ENCODE data around the gene DCLK1.

The DCLK1 gene

GRCh38 chr13:35849256-35849644 lies 281.9 kb downstream of the DCLK1 start:
- H3K9ac ChIP-seq (ENCODE audit: low read depth in 1 of 2, low read length in 2 of 2), result no peak overlapping the region
- no peaks in the 10 kb centered on the region for H3K36me3 ChIP-seq (ENCODE audit: control insufficient read depth in 1 of 2, insufficient read depth in 2 of 2, low read length in 2 of 2)
- H3K9me3 ChIP-seq (ENCODE audit: control insufficient read depth in 1 of 2, low read length in 2 of 2), result no peaks in the 10 kb centered on the region
- H3K4me1 ChIP-seq (ENCODE audit: control insufficient read depth in 1 of 2, insufficient read depth in 2 of 2, low read length in 2 of 2), result no peaks in the 10 kb centered on the region
- no peak overlapping the region for H3K27ac ChIP-seq (ENCODE audit: low read depth, low read length)
- no peaks in the 10 kb centered on the region for H3K27me3 ChIP-seq (ENCODE audit: control insufficient read depth in 1 of 2, insufficient read depth in 2 of 2, low read length in 2 of 2)
- H3K4me3 ChIP-seq (ENCODE audit: low read depth in 1 of 2, low read length in 2 of 2), result no peak overlapping the region

DNA sequence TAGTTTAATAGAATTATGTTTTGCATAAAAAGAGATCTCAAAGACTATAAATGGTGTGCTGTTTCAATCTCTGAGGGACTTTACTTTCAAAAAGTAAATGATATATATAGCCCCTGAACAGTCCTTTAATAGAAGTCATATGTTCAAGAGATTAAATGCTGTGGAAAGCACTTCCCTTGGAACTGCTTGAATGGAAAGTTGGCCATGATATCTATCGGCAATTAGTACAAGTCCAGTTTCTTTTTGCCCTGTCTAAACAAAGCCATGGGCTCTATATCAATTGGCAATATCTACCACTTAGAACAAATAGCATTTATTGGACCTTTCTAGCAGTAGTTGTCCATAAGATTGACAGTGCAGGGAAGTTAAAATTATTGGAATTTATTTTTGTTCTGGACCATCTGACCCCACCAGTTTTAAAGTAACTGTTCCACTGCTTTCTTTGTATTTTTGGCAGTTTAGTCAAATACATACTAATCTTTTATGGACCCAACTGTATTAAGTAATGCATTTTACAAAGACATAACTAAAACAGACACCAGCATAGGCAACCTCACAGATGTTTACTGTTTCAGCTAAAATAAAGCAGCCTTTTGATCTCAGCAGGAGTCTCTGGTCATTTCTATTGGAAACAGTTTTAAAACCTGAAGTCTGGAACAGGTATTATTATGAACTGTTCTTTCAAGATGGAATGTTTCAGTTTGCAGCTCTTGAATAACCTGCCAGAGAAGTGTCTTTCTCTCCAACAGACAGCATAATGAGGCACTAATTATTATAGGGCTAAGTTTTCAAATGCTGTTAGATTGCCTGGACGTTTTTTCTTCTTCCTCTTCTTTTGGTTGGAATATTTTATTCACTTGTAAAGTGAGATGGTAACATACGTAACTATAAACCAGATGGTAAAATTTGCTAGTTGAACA lies 282.6 kb downstream of the DCLK1 start:
- Histone ChIP-seq H3K27ac (ENCODE audit: low read depth, low read length) (no peak overlapping the region), H3K36me3 (ENCODE audit: control insufficient read depth in 1 of 2, insufficient read depth in 2 of 2, low read length in 2 of 2) (no peaks in the 10 kb centered on the region), H3K4me1 (ENCODE audit: control insufficient read depth in 1 of 2, insufficient read depth in 2 of 2, low read length in 2 of 2) (no peaks in the 10 kb centered on the region), H3K4me3 (ENCODE audit: low read depth in 1 of 2, low read length in 2 of 2) (no peak overlapping the region), H3K9ac (ENCODE audit: low read depth in 1 of 2, low read length in 2 of 2) (no peak overlapping the region), H3K9me3 (ENCODE audit: control insufficient read depth in 1 of 2, low read length in 2 of 2) (no peaks in the 10 kb centered on the region), H3K27me3 (ENCODE audit: control insufficient read depth in 1 of 2, insufficient read depth in 2 of 2, low read length in 2 of 2) (no peaks in the 10 kb centered on the region)

DNA sequence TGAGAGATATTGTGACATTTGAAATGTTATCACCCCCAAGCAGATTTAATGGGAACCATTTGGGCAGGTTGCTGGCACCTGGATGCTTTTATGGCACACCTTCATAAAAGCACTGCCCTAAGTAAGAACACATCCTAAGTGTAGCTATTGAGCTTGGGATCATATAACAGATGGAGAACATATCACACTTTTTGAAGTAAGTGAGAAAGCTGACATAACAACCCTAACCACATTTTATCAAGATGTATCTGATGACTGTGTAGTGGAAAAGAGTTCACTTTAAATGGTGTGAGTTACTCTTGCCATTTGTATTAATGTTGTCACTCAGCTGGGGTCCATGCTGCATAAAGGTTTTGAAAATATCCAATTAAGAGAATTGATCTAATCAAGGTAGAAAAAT lies 287.9 kb downstream of the DCLK1 start:
- Histone ChIP-seq H3K9me3 (ENCODE audit: control insufficient read depth in 1 of 2, low read length in 2 of 2) (no peaks in the 10 kb centered on the region), H3K9ac (ENCODE audit: low read depth in 1 of 2, low read length in 2 of 2) (no peak overlapping the region), H3K36me3 (ENCODE audit: control insufficient read depth in 1 of 2, insufficient read depth in 2 of 2, low read length in 2 of 2) (no peaks in the 10 kb centered on the region), H3K27ac (ENCODE audit: low read depth, low read length) (no peak overlapping the region), H3K4me3 (ENCODE audit: low read depth in 1 of 2, low read length in 2 of 2) (no peak overlapping the region), H3K27me3 (ENCODE audit: control insufficient read depth in 1 of 2, insufficient read depth in 2 of 2, low read length in 2 of 2) (no peaks in the 10 kb centered on the region), H3K4me1 (ENCODE audit: control insufficient read depth in 1 of 2, insufficient read depth in 2 of 2, low read length in 2 of 2) (no peaks in the 10 kb centered on the region)

DNA sequence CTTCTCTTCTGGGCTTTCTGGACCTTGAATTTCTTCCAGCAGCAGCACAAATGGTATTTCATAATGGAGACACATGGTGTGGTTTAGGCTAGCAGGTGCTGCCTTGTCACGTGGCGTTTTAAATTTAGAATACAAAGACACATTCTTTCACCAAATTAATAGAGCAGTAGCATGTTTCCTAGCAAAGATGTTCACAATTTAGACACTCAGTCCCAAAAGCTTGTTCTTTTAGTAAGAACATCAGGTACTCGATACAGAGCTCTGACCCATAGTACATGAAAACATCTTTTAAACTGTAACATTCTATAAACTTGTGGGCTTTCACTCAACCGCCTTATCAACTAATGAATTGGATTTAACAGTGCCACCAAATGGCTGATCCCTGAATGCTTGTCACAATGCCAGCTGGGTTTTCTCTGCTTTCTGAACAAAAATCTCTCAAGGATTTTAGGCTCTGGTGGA lies 290.1 kb downstream of the DCLK1 start:
- Histone ChIP-seq H3K27me3 (ENCODE audit: control insufficient read depth in 1 of 2, insufficient read depth in 2 of 2, low read length in 2 of 2) (no peaks in the 10 kb centered on the region), H3K9ac (ENCODE audit: low read depth in 1 of 2, low read length in 2 of 2) (no peak overlapping the region), H3K27ac (ENCODE audit: low read depth, low read length) (no peak overlapping the region), H3K36me3 (ENCODE audit: control insufficient read depth in 1 of 2, insufficient read depth in 2 of 2, low read length in 2 of 2) (no peaks in the 10 kb centered on the region), H3K4me3 (ENCODE audit: low read depth in 1 of 2, low read length in 2 of 2) (no peak overlapping the region), H3K9me3 (ENCODE audit: control insufficient read depth in 1 of 2, low read length in 2 of 2) (no peaks in the 10 kb centered on the region), H3K4me1 (ENCODE audit: control insufficient read depth in 1 of 2, insufficient read depth in 2 of 2, low read length in 2 of 2) (no peaks in the 10 kb centered on the region)

DNA sequence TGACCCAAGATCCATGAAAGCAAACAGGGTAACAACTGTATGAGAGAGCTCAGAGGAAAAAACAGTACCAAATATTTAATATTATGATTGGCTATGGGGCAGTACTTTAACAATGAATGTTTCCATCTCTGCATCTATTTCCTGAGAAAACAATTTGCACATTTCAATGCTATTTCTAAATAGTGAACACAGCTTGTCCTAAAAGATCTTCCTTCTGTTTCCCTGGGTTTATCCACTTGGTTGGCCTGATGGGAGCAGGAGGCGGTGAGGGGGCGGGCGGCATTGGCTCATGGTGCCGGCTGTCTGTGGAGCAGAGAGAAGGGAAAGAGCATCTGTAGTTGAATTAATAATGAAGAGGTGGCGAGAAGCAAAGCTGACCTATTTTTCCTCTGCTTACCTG lies 291.4 kb downstream of the DCLK1 start:
- Histone ChIP-seq H3K4me3 (ENCODE audit: low read depth in 1 of 2, low read length in 2 of 2) (no peak overlapping the region), H3K4me1 (ENCODE audit: control insufficient read depth in 1 of 2, insufficient read depth in 2 of 2, low read length in 2 of 2) (no peaks in the 10 kb centered on the region), H3K27ac (ENCODE audit: low read depth, low read length) (no peak overlapping the region), H3K27me3 (ENCODE audit: control insufficient read depth in 1 of 2, insufficient read depth in 2 of 2, low read length in 2 of 2) (no peaks in the 10 kb centered on the region), H3K36me3 (ENCODE audit: control insufficient read depth in 1 of 2, insufficient read depth in 2 of 2, low read length in 2 of 2) (no peaks in the 10 kb centered on the region), H3K9me3 (ENCODE audit: control insufficient read depth in 1 of 2, low read length in 2 of 2) (no peaks in the 10 kb centered on the region), H3K9ac (ENCODE audit: low read depth in 1 of 2, low read length in 2 of 2) (no peak overlapping the region)

DNA sequence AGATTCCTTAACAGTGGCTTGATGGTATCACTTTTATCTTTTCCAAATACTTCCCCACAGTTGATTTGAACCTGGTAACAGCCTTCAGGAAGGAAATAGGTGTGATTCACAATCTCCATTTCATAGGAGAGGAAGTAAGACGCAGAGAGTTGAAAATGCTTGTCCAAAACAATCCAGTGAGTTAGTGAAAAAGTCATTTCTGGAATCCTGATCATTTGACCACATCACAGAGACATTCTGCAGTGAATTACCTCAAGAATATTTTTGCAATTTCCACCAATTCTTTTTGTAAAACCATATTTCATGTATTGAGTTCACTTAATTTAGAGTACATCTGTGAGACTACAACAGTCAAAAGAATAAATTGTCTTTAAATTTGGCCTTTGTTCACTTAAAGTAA lies 292.8 kb downstream of the DCLK1 start:
- H3K27me3 ChIP-seq (ENCODE audit: control insufficient read depth in 1 of 2, insufficient read depth in 2 of 2, low read length in 2 of 2), result no peaks in the 10 kb centered on the region
- no peaks in the 10 kb centered on the region for H3K9me3 ChIP-seq (ENCODE audit: control insufficient read depth in 1 of 2, low read length in 2 of 2)
- no peaks in the 10 kb centered on the region for H3K36me3 ChIP-seq (ENCODE audit: control insufficient read depth in 1 of 2, insufficient read depth in 2 of 2, low read length in 2 of 2)
- H3K27ac ChIP-seq (ENCODE audit: low read depth, low read length), result no peak overlapping the region
- no peaks in the 10 kb centered on the region for H3K4me1 ChIP-seq (ENCODE audit: control insufficient read depth in 1 of 2, insufficient read depth in 2 of 2, low read length in 2 of 2)
- H3K4me3 ChIP-seq (ENCODE audit: low read depth in 1 of 2, low read length in 2 of 2), result no peak overlapping the region
- no peak overlapping the region for H3K9ac ChIP-seq (ENCODE audit: low read depth in 1 of 2, low read length in 2 of 2)

DNA sequence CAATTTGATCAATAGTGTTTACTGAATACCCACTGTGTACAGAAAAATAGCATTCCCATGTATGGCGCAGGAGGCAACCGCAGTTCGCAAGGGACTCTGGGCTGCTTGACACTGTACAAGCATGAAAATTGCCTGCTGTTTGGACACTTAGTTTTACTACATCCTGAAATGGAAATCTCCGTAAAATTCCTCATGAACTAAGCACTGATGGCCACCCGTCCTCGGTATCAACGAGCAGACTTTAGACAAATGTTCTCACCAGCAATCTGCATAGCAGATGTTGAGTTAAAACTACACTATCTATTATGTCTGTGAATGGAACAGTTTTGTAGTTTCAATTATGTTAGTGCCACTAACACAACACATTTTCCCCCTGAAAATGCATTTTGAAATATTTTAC lies 294.7 kb downstream of the DCLK1 start:
- no peak overlapping the region for H3K27ac ChIP-seq (ENCODE audit: low read depth, low read length)
- H3K9ac ChIP-seq (ENCODE audit: low read depth in 1 of 2, low read length in 2 of 2), result no peak overlapping the region
- no peaks in the 10 kb centered on the region for H3K4me1 ChIP-seq (ENCODE audit: control insufficient read depth in 1 of 2, insufficient read depth in 2 of 2, low read length in 2 of 2)

DNA sequence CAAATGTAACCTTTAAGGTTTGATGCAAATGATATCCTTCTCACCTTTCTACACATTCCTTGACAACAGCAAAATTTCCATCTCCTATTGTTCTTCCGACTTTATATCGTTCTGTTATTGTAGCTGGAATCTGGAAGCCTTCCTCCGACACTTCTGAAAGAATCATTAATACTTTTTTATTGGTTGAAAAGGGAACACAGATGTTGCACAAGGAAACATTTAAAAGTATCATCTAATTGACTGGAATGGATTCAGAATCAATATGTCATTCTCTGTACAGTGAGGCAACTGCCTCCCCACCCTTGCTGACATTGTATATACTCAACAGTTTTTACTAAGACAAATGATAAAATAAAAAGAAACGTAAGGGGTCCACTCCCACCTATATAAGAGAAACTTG lies 295.2 kb downstream of the DCLK1 start:
- Histone ChIP-seq H3K9ac (ENCODE audit: low read depth in 1 of 2, low read length in 2 of 2) (no peak overlapping the region), H3K9me3 (ENCODE audit: control insufficient read depth in 1 of 2, low read length in 2 of 2) (no peaks in the 10 kb centered on the region), H3K36me3 (ENCODE audit: control insufficient read depth in 1 of 2, insufficient read depth in 2 of 2, low read length in 2 of 2) (no peaks in the 10 kb centered on the region), H3K27ac (ENCODE audit: low read depth, low read length) (no peak overlapping the region), H3K4me1 (ENCODE audit: control insufficient read depth in 1 of 2, insufficient read depth in 2 of 2, low read length in 2 of 2) (no peaks in the 10 kb centered on the region), H3K27me3 (ENCODE audit: control insufficient read depth in 1 of 2, insufficient read depth in 2 of 2, low read length in 2 of 2) (no peaks in the 10 kb centered on the region), H3K4me3 (ENCODE audit: low read depth in 1 of 2, low read length in 2 of 2) (no peak overlapping the region)

More for the DNA sequence above, 294.7 kb downstream of the DCLK1 start:
- Histone ChIP-seq H3K27me3 (ENCODE audit: control insufficient read depth in 1 of 2, insufficient read depth in 2 of 2, low read length in 2 of 2) (no peaks in the 10 kb centered on the region), H3K36me3 (ENCODE audit: control insufficient read depth in 1 of 2, insufficient read depth in 2 of 2, low read length in 2 of 2) (no peaks in the 10 kb centered on the region), H3K4me3 (ENCODE audit: low read depth in 1 of 2, low read length in 2 of 2) (no peak overlapping the region), H3K9me3 (ENCODE audit: control insufficient read depth in 1 of 2, low read length in 2 of 2) (no peaks in the 10 kb centered on the region)

- Histone ChIP-seq H3K9me3 (ENCODE audit: control insufficient read depth in 1 of 2, low read length in 2 of 2) (no peaks in the 10 kb centered on the region), H3K4me1 (ENCODE audit: control insufficient read depth in 1 of 2, insufficient read depth in 2 of 2, low read length in 2 of 2) (no peaks in the 10 kb centered on the region), H3K4me3 (ENCODE audit: low read depth in 1 of 2, low read length in 2 of 2) (no peak overlapping the region), H3K27me3 (ENCODE audit: control insufficient read depth in 1 of 2, insufficient read depth in 2 of 2, low read length in 2 of 2) (no peaks in the 10 kb centered on the region), H3K27ac (ENCODE audit: low read depth, low read length) (no peak overlapping the region), H3K9ac (ENCODE audit: low read depth in 1 of 2, low read length in 2 of 2) (no peak overlapping the region), H3K36me3 (ENCODE audit: control insufficient read depth in 1 of 2, insufficient read depth in 2 of 2, low read length in 2 of 2) (no peaks in the 10 kb centered on the region)
Observed at GRCh38 chr13:35833608-35834275, 297.4 kb downstream of the DCLK1 start.

- H3K4me3 ChIP-seq (ENCODE audit: low read depth in 1 of 2, low read length in 2 of 2), result no peak overlapping the region
- H3K27me3 ChIP-seq (ENCODE audit: control insufficient read depth in 1 of 2, insufficient read depth in 2 of 2, low read length in 2 of 2), result no peaks in the 10 kb centered on the region
- no peak overlapping the region for H3K27ac ChIP-seq (ENCODE audit: low read depth, low read length)
- no peak overlapping the region for H3K9ac ChIP-seq (ENCODE audit: low read depth in 1 of 2, low read length in 2 of 2)
- no peaks in the 10 kb centered on the region for H3K4me1 ChIP-seq (ENCODE audit: control insufficient read depth in 1 of 2, insufficient read depth in 2 of 2, low read length in 2 of 2)
- H3K9me3 ChIP-seq (ENCODE audit: control insufficient read depth in 1 of 2, low read length in 2 of 2), result no peaks in the 10 kb centered on the region
- H3K36me3 ChIP-seq (ENCODE audit: control insufficient read depth in 1 of 2, insufficient read depth in 2 of 2, low read length in 2 of 2), result no peaks in the 10 kb centered on the region
Observed at GRCh38 chr13:35833031-35833430, 298.2 kb downstream of the DCLK1 start.
